Stimulated activated CD4-positive, alpha-beta T cell treated with anti-CD3 and anti-CD28 coated beads, Interleukin-4, amount 100 ng/mL, for 4 hours (primary cell): ENCODE results near the gene ADCY9.

Source experiments
- DNase-seq, 2 experiments: peaks; one replicate each; pipeline ENCODE4 v3.0.0-alpha.2; 2020

Gene ADCY9

GRCh38 chr16:4120176-4120575 lies 3.9 kb upstream of the ADCY9 start:
- no peak for DNase-seq

DNA sequence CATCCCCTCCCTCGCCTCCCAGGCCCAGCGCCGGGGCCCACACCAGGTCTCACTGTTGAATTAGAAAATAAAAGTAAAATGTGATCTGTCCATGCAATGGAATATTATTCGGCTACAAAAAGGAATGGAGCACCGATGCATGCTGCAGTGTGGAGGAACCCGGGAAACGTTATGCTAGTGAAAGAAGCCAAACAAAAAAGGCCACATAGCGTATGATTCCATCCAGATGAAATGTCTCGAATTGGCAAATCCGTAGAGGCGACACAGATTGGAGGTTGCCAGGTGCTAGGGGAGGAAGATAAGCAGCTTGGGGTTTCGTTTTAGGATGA lies 972 bp upstream of the ADCY9 start:
- DNase-seq: no peak

DNA sequence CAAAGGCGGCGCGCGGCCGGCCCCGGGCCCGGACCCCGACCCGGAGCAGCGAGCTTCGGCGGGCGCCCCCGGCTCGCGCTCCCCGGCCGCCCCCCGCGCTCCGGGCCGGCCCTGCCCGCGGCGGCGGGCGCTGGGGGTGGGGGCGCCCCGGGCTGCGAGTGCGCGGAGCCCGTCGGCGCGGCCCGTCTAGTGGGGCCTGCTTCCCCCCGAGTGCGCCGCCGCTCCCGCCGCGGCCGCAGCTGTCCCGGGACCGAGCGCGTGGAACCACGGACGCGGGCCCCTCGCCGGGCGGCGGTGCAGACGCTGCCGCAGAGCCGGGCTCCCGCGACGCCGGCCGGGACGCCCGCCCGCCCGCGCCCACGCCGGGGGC lies 308 bp downstream of the ADCY9 start:
- no peak for DNase-seq

DNA sequence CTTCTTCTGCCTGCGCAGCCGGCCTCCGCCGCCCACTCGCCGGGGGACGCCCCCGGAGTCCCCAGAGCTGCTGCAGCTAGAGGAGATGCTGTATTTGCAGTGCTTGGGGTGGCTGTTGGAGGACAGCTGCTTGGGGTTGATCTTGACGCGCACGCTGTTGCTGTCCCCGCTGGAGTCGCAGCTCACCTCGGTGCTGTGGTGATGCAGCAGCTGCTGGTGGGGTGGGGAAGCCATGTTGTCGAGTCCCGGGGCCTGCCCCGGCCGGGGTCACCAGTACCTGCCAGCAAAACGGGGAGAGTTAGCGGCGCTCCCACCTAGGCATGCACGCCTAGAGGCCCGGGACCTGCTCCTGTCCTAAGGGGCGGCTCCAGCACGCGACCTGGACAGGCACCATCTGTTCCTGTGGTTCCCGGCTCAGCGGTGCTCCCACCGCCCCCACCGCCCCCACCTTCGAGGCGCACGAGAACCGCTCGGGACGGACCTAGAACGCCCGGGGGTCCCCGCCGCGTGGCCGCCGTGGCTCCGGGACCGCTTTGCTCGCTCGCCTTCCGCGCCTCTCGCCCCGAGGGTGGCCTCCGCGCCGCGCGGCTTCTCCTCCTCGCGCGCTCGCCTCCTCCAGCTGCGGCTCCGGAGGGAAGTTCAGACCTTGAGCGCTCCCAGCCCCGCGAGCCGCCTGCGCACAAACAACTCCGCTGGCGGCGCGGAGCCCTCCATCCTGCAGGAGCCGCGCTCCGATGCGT lies 863 bp downstream of the ADCY9 start:
- DNase-seq: peak; percentile 22 to 50

GRCh38 chr16:4114257-4115208 lies 1.7 kb downstream of the ADCY9 start:
- no peak for DNase-seq

GRCh38 chr16:4113358-4114256 lies 2.6 kb downstream of the ADCY9 start:
- no peak for DNase-seq

GRCh38 chr16:4111748-4112696 lies 4.2 kb downstream of the ADCY9 start:
- no peak for DNase-seq

DNA sequence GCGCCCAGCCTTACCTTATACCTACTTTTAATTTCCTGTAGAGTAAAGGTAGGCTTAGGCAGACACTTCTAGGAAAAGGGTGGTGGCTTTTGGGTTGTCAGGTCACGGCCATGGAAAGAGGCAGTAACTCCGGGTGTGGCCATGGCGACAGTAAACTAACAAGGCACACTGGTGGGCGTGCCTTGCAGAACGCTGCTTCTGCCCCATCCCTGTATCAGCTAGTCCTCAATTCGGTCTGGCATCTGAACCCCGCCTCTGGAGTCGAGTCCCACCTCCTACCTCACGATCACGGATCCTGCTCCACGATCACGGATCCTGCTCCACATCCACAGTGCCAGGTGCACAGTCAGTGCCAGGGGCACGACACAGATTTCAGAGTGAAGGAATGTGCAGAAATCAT lies 5.6 kb downstream of the ADCY9 start:
- DNase-seq: no peak

- DNase-seq: no peak
These were observed 6.2 kb downstream of the ADCY9 start for GRCh38 chr16:4110065-4110464.

- no peak for DNase-seq
These were observed 6.9 kb downstream of the ADCY9 start for GRCh38 chr16:4109250-4109736.

DNA sequence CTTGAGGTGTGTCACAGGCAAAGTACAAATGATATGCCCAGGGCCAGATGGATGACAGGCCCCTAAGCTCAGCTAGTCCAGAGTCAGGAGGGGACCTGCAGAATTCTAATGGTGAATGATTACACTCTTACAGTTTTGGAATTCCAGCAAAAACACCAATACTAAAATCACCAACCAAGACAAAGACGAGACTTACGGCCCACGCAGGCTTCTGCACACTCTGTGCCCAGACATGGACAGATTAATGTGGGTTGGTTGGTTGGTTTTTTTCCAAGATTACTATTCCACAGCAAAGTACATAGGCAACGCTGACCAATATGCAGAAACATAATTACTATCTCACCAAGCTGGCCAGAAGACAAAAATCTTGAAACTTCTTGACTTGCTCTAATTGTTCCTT lies 9.7 kb downstream of the ADCY9 start:
- no peak for DNase-seq

DNA sequence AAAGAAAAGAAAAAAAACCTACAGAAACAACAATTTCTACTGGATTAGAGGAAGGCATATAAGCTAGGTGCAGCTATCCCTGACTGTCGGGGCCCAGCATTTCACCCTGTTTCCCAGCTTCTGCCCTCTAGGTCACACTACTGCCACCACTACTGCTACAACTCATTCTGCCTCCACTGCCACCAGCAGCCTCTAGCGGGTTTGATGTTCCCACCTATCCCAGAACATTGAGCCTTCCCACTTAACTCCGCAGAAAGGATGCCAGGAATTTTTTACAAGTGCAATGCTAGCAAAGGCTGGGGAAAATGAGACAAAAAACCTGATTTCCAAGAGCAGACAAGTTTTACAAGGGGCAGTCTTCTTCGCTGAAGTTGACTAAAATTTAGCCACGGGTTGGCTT lies 10.4 kb downstream of the ADCY9 start:
- DNase-seq: no peak

- no peak for DNase-seq
These were observed 12.5 kb downstream of the ADCY9 start for GRCh38 chr16:4103745-4104144.

GRCh38 chr16:4101421-4102219 lies 14.6 kb downstream of the ADCY9 start:
- no peak for DNase-seq

DNA sequence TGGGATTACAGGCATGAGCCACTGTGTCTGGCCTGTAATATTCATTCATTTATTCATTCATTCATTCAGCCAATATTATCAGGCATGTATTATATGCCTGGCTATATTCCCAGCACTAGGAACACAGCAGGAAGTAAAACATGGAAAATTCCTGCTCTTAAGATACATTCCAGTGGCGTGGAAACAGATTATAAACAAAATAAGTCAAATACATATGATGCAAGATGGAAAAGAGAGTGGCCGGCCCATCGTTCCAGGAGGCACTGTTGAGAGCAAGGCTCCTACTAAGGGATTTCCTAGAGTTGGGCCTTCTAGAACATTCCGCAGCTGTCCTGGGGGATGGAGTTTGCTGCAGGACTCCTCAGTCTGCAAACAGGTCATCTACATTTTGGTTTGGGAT lies 17.7 kb downstream of the ADCY9 start:
- no peak for DNase-seq

DNA sequence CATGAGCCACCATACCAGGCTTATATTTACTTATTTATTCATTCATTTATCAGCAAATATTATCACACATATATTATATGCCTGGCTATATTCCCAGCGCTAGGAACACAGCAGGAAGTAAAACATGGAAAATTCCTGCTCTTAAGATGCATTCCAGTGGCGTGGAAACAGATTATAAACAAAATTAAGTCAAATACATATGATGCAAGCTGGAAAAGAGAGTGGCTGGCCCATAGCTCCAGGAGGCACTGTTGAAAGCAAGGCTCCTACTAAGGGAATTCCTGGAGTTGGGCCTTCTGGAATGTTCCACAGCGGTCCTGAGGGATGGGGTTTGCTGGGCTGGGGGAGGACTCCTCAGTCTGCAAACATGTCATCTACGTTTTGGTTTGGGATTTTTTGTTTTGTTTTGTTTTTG lies 18.4 kb downstream of the ADCY9 start:
- DNase-seq: no peak

DNA sequence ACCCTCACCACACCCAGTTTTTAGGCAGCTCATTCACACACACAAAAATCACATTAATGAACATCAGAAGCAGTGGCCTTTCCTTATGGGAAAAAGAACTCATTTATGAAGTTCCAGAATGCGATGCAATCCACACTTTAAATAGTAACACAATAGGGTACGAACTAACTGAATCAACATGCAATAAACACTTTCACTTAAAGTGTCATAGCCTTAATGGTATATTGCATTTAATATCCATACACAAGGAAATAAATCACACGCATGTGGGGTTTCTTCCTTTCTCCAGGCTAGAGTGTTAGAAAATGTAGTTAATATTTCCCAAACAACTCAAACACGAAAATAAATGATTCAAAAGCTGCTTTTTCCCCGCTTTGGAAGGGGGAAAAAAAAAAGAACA lies 19.7 kb downstream of the ADCY9 start:
- DNase-seq: no peak

DNA sequence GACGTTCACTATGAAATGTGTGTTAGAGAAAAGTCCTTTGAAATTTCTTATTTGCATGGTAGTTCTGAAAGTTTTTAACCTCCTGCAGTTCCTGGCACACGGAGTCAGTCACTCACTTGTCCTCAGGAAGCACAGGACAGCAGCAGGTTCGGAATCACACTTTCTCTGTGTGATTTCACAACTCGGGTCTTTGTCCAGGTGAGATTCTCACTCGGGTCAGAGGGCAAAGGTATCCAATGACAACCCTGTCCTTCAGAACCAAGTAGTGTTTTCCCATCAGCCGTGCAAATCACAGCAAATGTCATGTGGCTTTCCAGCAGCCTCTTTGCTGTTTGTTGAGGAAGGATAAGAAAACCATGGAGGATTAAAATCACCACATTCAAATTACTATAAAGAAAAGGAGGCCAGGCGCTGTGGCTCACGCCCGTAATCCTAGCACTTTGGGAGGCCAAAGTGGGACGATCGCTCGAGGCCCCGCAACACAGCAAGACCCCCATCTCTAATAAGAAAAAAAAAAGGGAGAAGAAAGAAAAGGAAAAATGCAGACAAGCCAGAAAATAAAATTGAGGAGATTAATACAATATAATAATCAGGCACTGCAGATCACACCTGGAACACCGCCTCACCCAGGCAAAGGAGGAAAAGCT lies 22.0 kb downstream of the ADCY9 start:
- no peak for DNase-seq

- no peak for DNase-seq
These were observed 22.6 kb downstream of the ADCY9 start for GRCh38 chr16:4093495-4094126.
